ENCODE data around the gene SEMA4D.

Gene SEMA4D

GRCh38 chr9:89390068-89390555 lies 107.8 kb downstream of the SEMA4D start:
- Histone ChIP-seq H3K79me2 (ENCODE audit: insufficient read depth, low read length) (peaks cover 8% of the 10 kb centered on the region; the same call in 1 of the 2 replicates), H3K4me3 (ENCODE audit: low read length, poor library complexity, severe bottlenecking) (no peak overlapping the region), H3K4me2 (ENCODE audit: low read depth, low read length, poor library complexity, severe bottlenecking) (no peak overlapping the region), H2AFZ (ENCODE audit: low read length) (no peak overlapping the region), H4K20me1 (ENCODE audit: insufficient read depth, low read length, poor library complexity, severe bottlenecking) (peaks cover 11% of the 10 kb centered on the region), H3K36me3 (ENCODE audit: insufficient read depth, low read length) (peaks cover 98% of the 10 kb centered on the region; the same call in 1 of the 2 replicates), H3K9me3 (ENCODE audit: insufficient read depth, low read depth, low read length) (no peaks in the 10 kb centered on the region), H3K9ac (ENCODE audit: low read depth, low read length, poor library complexity, severe bottlenecking) (no peak overlapping the region), H3K4me1 (ENCODE audit: insufficient read depth, low read length, poor library complexity, severe bottlenecking) (peaks cover 3% of the 10 kb centered on the region), H3K9me2 (replicated peaks; ENCODE audit: low read depth, low read length) (no peaks in the 10 kb centered on the region), H3K27me3 (ENCODE audit: insufficient read depth, low read length, poor library complexity, severe bottlenecking) (no peaks in the 10 kb centered on the region), H3F3A (ENCODE audit: low read depth) (no peaks in the 10 kb centered on the region)
- no peak for TF ChIP-seq CTCF (conservative IDR thresholded peaks at IDR 0.05; ENCODE audit: low read length)
- TF ChIP-seq EZH2phosphoT487 (IDR thresholded peaks at IDR 0.05; ENCODE audit: borderline replicate concordance): no peak

- no peak overlapping the region for H3K9ac ChIP-seq (ENCODE audit: low read depth, low read length, poor library complexity, severe bottlenecking)
- no peak overlapping the region for H2AFZ ChIP-seq (ENCODE audit: low read length)
- H4K20me1 ChIP-seq (ENCODE audit: insufficient read depth, low read length, poor library complexity, severe bottlenecking): peaks cover 11% of the 10 kb centered on the region
- H3K9me2 ChIP-seq (replicated peaks; ENCODE audit: low read depth, low read length): no peaks in the 10 kb centered on the region
- H3F3A ChIP-seq (ENCODE audit: low read depth): no peaks in the 10 kb centered on the region
- peaks cover 99% of the 10 kb centered on the region; the same call in 1 of the 2 replicates for H3K36me3 ChIP-seq (ENCODE audit: insufficient read depth, low read length)
- TF ChIP-seq EZH2phosphoT487 (IDR thresholded peaks at IDR 0.05; ENCODE audit: borderline replicate concordance): no peak
- no peak for TF ChIP-seq CTCF (conservative IDR thresholded peaks at IDR 0.05; ENCODE audit: low read length)
- peaks cover 3% of the 10 kb centered on the region for H3K4me1 ChIP-seq (ENCODE audit: insufficient read depth, low read length, poor library complexity, severe bottlenecking)
- no peaks in the 10 kb centered on the region for H3K9me3 ChIP-seq (ENCODE audit: insufficient read depth, low read depth, low read length)
- H3K4me3 ChIP-seq (ENCODE audit: low read length, poor library complexity, severe bottlenecking): no peak overlapping the region
- H3K27me3 ChIP-seq (ENCODE audit: insufficient read depth, low read length, poor library complexity, severe bottlenecking): no peaks in the 10 kb centered on the region
- no peak overlapping the region for H3K4me2 ChIP-seq (ENCODE audit: low read depth, low read length, poor library complexity, severe bottlenecking)
- H3K79me2 ChIP-seq (ENCODE audit: insufficient read depth, low read length): no peaks in the 10 kb centered on the region
These were observed 109.1 kb downstream of the SEMA4D start for GRCh38 chr9:89388868-89389177.

- Histone ChIP-seq H3K9me2 (replicated peaks; ENCODE audit: low read depth, low read length) (no peaks in the 10 kb centered on the region), H3K9ac (ENCODE audit: low read depth, low read length, poor library complexity, severe bottlenecking) (no peak overlapping the region), H3K4me2 (ENCODE audit: low read depth, low read length, poor library complexity, severe bottlenecking) (no peak overlapping the region), H3K36me3 (ENCODE audit: insufficient read depth, low read length) (peaks cover 99% of the 10 kb centered on the region), H3K4me3 (ENCODE audit: low read length, poor library complexity, severe bottlenecking) (no peak overlapping the region), H2AFZ (ENCODE audit: low read length) (no peak overlapping the region), H3K4me1 (ENCODE audit: insufficient read depth, low read length, poor library complexity, severe bottlenecking) (peaks cover 3% of the 10 kb centered on the region), H3K79me2 (ENCODE audit: insufficient read depth, low read length) (no peaks in the 10 kb centered on the region), H3F3A (ENCODE audit: low read depth) (no peaks in the 10 kb centered on the region), H4K20me1 (ENCODE audit: insufficient read depth, low read length, poor library complexity, severe bottlenecking) (peaks cover 11% of the 10 kb centered on the region), H3K9me3 (ENCODE audit: insufficient read depth, low read depth, low read length) (no peaks in the 10 kb centered on the region), H3K27me3 (ENCODE audit: insufficient read depth, low read length, poor library complexity, severe bottlenecking) (no peaks in the 10 kb centered on the region)
- TF ChIP-seq EZH2phosphoT487 (IDR thresholded peaks at IDR 0.05; ENCODE audit: borderline replicate concordance) (no peak), CTCF (conservative IDR thresholded peaks at IDR 0.05; ENCODE audit: low read length) (no peak)
These were observed 109.6 kb downstream of the SEMA4D start for GRCh38 chr9:89388084-89388867.
